ENCODE data around the gene DIS3L2.

The DIS3L2 gene

DNA sequence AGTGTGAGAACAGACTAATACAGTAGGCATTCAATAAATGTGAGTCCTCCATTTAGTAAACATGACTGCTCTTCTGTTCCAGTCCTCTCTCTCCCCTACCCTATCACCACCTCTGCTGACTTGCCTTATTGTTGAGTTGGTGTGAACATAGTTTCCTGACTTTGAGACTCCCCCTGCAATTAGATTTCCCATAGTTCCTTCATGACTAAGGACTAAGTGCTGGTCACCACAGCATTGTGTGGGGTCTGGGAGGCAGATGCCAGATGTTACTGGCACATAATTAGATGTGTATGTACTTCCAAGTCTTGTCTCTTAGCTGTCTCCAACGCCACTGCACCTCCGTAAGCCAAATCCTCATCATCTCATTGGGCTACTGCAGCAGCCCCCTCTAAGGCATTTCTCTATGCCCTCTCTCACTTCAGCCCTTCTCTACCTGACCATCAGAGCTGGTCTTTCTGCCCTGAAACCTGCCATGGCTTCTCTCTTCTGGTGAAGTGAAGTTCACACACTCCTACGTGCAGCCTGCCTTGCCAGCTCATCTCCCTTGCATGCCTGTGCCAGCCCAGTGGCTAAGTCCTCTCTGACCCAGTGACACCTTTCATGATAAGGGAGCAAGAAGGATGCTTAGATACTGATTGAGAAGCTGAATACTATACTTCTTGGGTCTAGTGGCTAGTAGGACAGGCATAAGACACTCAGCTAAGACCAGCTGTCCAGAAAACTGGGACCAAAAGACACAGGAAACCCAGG is 335.4 kb downstream of the DIS3L2 start:
- TF ChIP-seq, protein P1, sequence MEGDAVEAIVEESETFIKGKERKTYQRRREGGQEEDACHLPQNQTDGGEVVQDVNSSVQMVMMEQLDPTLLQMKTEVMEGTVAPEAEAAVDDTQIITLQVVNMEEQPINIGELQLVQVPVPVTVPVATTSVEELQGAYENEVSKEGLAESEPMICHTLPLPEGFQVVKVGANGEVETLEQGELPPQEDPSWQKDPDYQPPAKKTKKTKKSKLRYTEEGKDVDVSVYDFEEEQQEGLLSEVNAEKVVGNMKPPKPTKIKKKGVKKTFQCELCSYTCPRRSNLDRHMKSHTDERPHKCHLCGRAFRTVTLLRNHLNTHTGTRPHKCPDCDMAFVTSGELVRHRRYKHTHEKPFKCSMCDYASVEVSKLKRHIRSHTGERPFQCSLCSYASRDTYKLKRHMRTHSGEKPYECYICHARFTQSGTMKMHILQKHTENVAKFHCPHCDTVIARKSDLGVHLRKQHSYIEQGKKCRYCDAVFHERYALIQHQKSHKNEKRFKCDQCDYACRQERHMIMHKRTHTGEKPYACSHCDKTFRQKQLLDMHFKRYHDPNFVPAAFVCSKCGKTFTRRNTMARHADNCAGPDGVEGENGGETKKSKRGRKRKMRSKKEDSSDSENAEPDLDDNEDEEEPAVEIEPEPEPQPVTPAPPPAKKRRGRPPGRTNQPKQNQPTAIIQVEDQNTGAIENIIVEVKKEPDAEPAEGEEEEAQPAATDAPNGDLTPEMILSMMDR (IDR thresholded peaks at IDR 0.05; ENCODE audit: low read length) = no peak
- no peak for TF ChIP-seq EZH2 (IDR thresholded peaks at IDR 0.05; ENCODE audit: borderline replicate concordance, low read length)
- no peaks in the 10 kb centered on the region for H3K9me3 ChIP-seq (ENCODE audit: low read length)
- H2AFZ ChIP-seq (ENCODE audit: low read length) = no peak overlapping the region
- no peaks in the 10 kb centered on the region for H3F3A ChIP-seq (ENCODE audit: insufficient read depth, low read length)
- no peaks in the 10 kb centered on the region for H4K20me1 ChIP-seq (ENCODE audit: insufficient read depth, low read length)
- H3K79me2 ChIP-seq (ENCODE audit: insufficient read depth, low read length) = no peaks in the 10 kb centered on the region
- H3K4me1 ChIP-seq (ENCODE audit: insufficient read depth, low read length, severe bottlenecking) = no peaks in the 10 kb centered on the region
- no peak overlapping the region for H3K4me3 ChIP-seq (ENCODE audit: low read depth, low read length, poor library complexity, severe bottlenecking)
- H3K27me3 ChIP-seq (ENCODE audit: insufficient read depth, low read length) = no peaks in the 10 kb centered on the region
- H3K4me2 ChIP-seq (ENCODE audit: low read length) = no peak overlapping the region
- no peak overlapping the region for H3K27ac ChIP-seq (ENCODE audit: low read depth, low read length, poor library complexity, severe bottlenecking)
- no peaks in the 10 kb centered on the region for H3K9me2 ChIP-seq (ENCODE audit: low read depth, low read length)
- 0 out of 2 replicates have a peak, but pooled peaks cover 4% of the 10 kb centered on the region for H3K36me3 ChIP-seq (ENCODE audit: insufficient read depth, low read length)
- no peak overlapping the region for H3K9ac ChIP-seq (ENCODE audit: low read length)

DNA sequence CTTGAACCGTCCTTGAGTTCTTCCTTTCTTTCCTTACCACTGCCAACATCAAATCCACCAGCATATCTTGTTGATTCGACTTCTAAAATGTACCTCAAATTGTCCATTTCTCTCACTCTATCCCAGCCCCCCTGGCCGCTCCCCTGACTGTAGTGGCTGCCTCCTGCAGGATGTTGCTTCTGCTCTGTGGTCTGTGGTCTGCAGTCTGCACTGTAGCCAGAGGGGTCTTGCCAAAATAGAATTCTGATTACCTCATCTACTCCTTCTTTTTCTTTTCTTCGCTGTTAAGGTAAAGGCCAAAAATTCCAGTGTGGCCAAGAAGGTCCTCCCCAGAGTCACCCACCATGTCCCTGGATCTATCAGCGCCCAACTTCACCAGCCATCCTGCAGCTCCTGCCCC is 337.6 kb downstream of the DIS3L2 start:
- H3K9me2 ChIP-seq (ENCODE audit: low read depth, low read length) = no peaks in the 10 kb centered on the region
- H3K4me2 ChIP-seq (ENCODE audit: low read length) = no peak overlapping the region
- H3K9ac ChIP-seq (ENCODE audit: low read length) = no peak overlapping the region
- 0 out of 2 replicates have a peak, but pooled peaks cover 4% of the 10 kb centered on the region for H3K36me3 ChIP-seq (ENCODE audit: insufficient read depth, low read length)
- H3K27me3 ChIP-seq (ENCODE audit: insufficient read depth, low read length) = no peaks in the 10 kb centered on the region
- no peaks in the 10 kb centered on the region for H3K4me1 ChIP-seq (ENCODE audit: insufficient read depth, low read length, severe bottlenecking)
- H3F3A ChIP-seq (ENCODE audit: insufficient read depth, low read length) = no peaks in the 10 kb centered on the region
- no peaks in the 10 kb centered on the region for H3K9me3 ChIP-seq (ENCODE audit: low read length)
- no peak overlapping the region for H2AFZ ChIP-seq (ENCODE audit: low read length)
- H3K4me3 ChIP-seq (ENCODE audit: low read depth, low read length, poor library complexity, severe bottlenecking) = no peak overlapping the region
- H4K20me1 ChIP-seq (ENCODE audit: insufficient read depth, low read length) = no peaks in the 10 kb centered on the region
- TF ChIP-seq EZH2 (IDR thresholded peaks at IDR 0.05; ENCODE audit: borderline replicate concordance, low read length) = no peak
- TF ChIP-seq, protein P1 (IDR thresholded peaks at IDR 0.05; ENCODE audit: low read length) = no peak
- no peaks in the 10 kb centered on the region for H3K79me2 ChIP-seq (ENCODE audit: insufficient read depth, low read length)
- H3K27ac ChIP-seq (ENCODE audit: low read depth, low read length, poor library complexity, severe bottlenecking) = no peak overlapping the region

DNA sequence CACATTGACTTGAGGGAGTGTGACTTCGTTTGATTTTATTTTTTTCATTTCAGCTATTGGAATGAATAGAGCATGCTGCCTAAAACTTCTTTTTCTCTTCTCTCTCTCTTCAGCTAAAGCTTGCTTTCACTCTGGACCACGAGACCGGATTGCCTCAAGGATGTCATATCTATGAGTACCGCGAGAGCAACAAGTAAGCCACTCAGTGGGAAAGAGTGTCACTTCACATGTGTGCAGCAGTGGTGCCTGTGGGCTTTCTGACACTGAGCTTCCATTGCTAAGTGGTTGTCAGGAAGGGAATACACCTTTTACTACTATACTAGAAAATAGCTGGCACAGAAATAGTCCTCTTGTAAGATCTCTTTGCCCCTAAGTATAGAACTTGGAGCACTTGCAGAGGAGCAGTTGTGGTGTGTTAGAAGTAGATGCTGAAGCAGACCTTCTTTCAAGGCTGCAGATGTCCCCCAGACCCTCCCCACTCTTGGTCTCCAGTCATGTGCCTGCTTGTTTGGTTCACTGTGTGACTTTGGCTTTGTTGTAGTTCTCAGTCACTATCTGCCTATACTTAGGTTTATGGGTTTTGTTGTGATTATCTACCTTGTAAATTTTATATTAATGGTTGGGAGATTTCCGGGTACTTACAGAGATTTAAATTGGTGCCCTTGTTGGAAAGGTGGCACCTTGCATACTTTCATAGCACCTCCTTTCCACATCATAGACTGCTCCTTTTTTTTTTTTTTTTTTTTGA is 338.6 kb downstream of the DIS3L2 start:
- H3K27me3 ChIP-seq (ENCODE audit: insufficient read depth, low read length) = no peaks in the 10 kb centered on the region
- no peak overlapping the region for H2AFZ ChIP-seq (ENCODE audit: low read length)
- H3K27ac ChIP-seq (ENCODE audit: low read depth, low read length, poor library complexity, severe bottlenecking) = no peak overlapping the region
- H3K4me1 ChIP-seq (ENCODE audit: insufficient read depth, low read length, severe bottlenecking) = no peaks in the 10 kb centered on the region
- TF ChIP-seq, protein P1 (IDR thresholded peaks at IDR 0.05; ENCODE audit: low read length) = no peak
- no peak for TF ChIP-seq EZH2 (IDR thresholded peaks at IDR 0.05; ENCODE audit: borderline replicate concordance, low read length)
- no peak overlapping the region for H3K4me2 ChIP-seq (ENCODE audit: low read length)
- H3K9me2 ChIP-seq (ENCODE audit: low read depth, low read length) = no peaks in the 10 kb centered on the region
- no peaks in the 10 kb centered on the region for H4K20me1 ChIP-seq (ENCODE audit: insufficient read depth, low read length)
- H3K4me3 ChIP-seq (ENCODE audit: low read depth, low read length, poor library complexity, severe bottlenecking) = no peak overlapping the region
- H3K36me3 ChIP-seq (ENCODE audit: insufficient read depth, low read length) = 0 out of 2 replicates have a peak, but pooled peaks cover 4% of the 10 kb centered on the region
- H3F3A ChIP-seq (ENCODE audit: insufficient read depth, low read length) = no peaks in the 10 kb centered on the region
- no peaks in the 10 kb centered on the region for H3K9me3 ChIP-seq (ENCODE audit: low read length)
- H3K79me2 ChIP-seq (ENCODE audit: insufficient read depth, low read length) = no peaks in the 10 kb centered on the region
- H3K9ac ChIP-seq (ENCODE audit: low read length) = no peak overlapping the region

Data from OCI-LY1 (cell line).